ENCODE measurements around the gene NECTIN1.

NECTIN1 gene

GRCh38 chr11:119683783-119684182 is 45.2 kb downstream of the NECTIN1 start:
- no peaks in the 10 kb centered on the region for H3K9me2 ChIP-seq (replicated peaks; ENCODE audit: insufficient read depth, low read length)
- no peaks in the 10 kb centered on the region for H3K36me3 ChIP-seq (replicated peaks; ENCODE audit: insufficient read depth, low read length)
- H3K4me3 ChIP-seq (ENCODE audit: low read length), result peak overlapping the region; percentile 18
- H3F3A ChIP-seq (ENCODE audit: insufficient read depth, low read length), result no peaks in the 10 kb centered on the region
- H3K4me1 ChIP-seq (ENCODE audit: low read length), result peaks cover 41% of the 10 kb centered on the region
- peaks cover 99% of the 10 kb centered on the region for H3K79me2 ChIP-seq (ENCODE audit: low read length)
- H4K20me1 ChIP-seq (ENCODE audit: insufficient read depth, low read length), result no peaks in the 10 kb centered on the region
- DNase-seq, result peak; percentile 47
- H2AFZ ChIP-seq (ENCODE audit: low read length), result no peak overlapping the region
- peak overlapping the region; percentile 56 for H3K9ac ChIP-seq (ENCODE audit: low read length)
- H3K27ac ChIP-seq (ENCODE audit: low read length), result peak overlapping the region; percentile 80
- no peaks in the 10 kb centered on the region for H3K27me3 ChIP-seq (replicated peaks; ENCODE audit: insufficient read depth, low read length)
- peak overlapping the region; percentile 52; the same call in 1 of the 2 replicates for H3K4me2 ChIP-seq (ENCODE audit: low read depth, low read length)
- H3K9me3 ChIP-seq (replicated peaks; ENCODE audit: insufficient read depth, low read length), result no peaks in the 10 kb centered on the region
- TF ChIP-seq EZH2 (optimal IDR thresholded peaks at IDR 0.05; ENCODE audit: low read depth, low read length) (no peak), EZH2phosphoT487 (IDR thresholded peaks at IDR 0.05; ENCODE audit: low read length) (no peak), CTCF (IDR thresholded peaks at IDR 0.05; ENCODE audit: low read length) (no peak)

DNA sequence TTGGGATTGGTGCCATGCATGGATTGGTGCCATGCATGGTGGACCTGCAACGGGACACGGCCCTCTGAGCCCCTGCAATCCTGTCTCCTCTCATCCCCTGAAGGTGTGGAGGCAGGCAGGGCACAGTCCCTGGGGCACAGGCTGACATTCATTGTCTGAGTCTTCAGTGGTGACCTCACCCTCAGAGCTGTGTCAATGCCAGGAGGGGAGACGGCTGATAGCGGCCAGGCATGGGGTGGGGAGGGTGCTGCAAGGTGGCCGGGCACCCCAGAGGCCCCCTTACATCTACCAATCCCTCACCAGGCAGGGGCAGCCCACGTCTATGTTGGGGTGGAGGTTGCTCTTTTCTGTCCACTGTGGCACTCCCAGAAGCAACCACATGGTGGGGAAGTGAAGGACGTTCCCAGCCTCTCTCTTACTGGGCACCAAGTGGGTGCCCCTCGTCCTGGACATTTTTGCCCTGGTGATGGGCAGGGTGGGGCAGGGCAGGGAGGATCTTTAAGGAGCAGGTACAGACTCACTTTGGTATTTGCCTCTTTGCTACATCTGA is 47.6 kb downstream of the NECTIN1 start:
- peaks cover 96% of the 10 kb centered on the region for H3K79me2 ChIP-seq (ENCODE audit: low read length)

DNA sequence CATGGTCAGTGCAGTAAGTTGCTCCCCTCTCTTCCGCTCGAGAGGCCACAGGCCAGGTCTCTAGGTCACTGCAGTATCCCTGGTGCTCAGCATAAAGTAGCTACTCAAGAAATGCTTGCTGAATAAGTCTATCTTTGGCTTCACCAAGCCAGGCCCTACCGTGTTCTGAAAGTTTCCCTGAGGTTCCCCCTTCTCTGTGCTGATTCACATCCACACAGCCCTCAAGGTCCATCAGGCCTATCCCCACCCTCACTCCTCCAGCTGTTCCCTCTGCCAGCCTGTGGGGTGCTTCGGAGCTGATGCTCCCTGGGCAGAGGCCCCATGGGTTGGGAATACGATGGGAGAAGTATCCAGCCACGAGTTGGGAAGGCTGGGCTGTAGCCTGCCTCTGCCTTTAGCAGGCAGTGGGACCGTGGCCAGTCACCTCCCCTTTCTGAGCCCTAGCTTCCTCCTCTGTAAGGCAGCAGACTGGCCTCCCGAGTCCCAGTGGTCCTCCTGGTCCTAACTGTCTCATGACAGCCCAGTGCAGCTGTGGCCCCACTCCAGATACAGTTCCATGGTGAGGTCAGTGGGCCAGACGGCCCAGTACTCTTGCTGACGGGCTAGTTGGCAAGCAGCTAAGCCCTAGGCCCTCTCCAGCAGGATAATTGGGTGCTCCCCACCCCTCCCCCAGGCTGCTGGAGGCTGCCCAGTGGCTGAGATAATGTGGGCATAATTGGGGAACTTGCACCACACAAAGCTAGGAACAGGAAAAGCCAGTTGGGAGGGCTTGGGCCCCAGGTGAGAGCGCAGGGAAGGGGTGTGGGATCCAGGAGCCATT is 48.2 kb downstream of the NECTIN1 start:
- Histone ChIP-seq H3K4me2 (ENCODE audit: low read depth, low read length) (no peak overlapping the region), H3K27me3 (replicated peaks; ENCODE audit: insufficient read depth, low read length) (no peaks in the 10 kb centered on the region), H3K9ac (ENCODE audit: low read length) (no peak overlapping the region), H3K4me3 (ENCODE audit: low read length) (no peak overlapping the region), H3K9me2 (replicated peaks; ENCODE audit: insufficient read depth, low read length) (no peaks in the 10 kb centered on the region), H4K20me1 (ENCODE audit: insufficient read depth, low read length) (no peaks in the 10 kb centered on the region), H3K9me3 (replicated peaks; ENCODE audit: insufficient read depth, low read length) (no peaks in the 10 kb centered on the region), H3K79me2 (ENCODE audit: low read length) (peaks cover 89% of the 10 kb centered on the region), H3K36me3 (replicated peaks; ENCODE audit: insufficient read depth, low read length) (no peaks in the 10 kb centered on the region; the same call in 1 of the 2 replicates), H3K27ac (ENCODE audit: low read length) (no peak overlapping the region), H3F3A (ENCODE audit: insufficient read depth, low read length) (no peaks in the 10 kb centered on the region), H2AFZ (ENCODE audit: low read length) (no peak overlapping the region), H3K4me1 (ENCODE audit: low read length) (peaks cover 42% of the 10 kb centered on the region)
- no peak for DNase-seq
- TF ChIP-seq CTCF (IDR thresholded peaks at IDR 0.05; ENCODE audit: low read length), result no peak
- no peak for TF ChIP-seq EZH2phosphoT487 (IDR thresholded peaks at IDR 0.05; ENCODE audit: low read length)
- TF ChIP-seq EZH2 (optimal IDR thresholded peaks at IDR 0.05; ENCODE audit: low read depth, low read length), result no peak

More for the DNA sequence above, 47.6 kb downstream of the NECTIN1 start:
- DNase-seq, result no peak
- no peak overlapping the region for H3K9ac ChIP-seq (ENCODE audit: low read length)
- no peaks in the 10 kb centered on the region for H4K20me1 ChIP-seq (ENCODE audit: insufficient read depth, low read length)
- H3K4me1 ChIP-seq (ENCODE audit: low read length), result peaks cover 43% of the 10 kb centered on the region
- H3K4me3 ChIP-seq (ENCODE audit: low read length), result no peak overlapping the region
- no peaks in the 10 kb centered on the region for H3K9me3 ChIP-seq (replicated peaks; ENCODE audit: insufficient read depth, low read length)
- H3K36me3 ChIP-seq (replicated peaks; ENCODE audit: insufficient read depth, low read length), result no peaks in the 10 kb centered on the region; the same call in 1 of the 2 replicates
- H3K9me2 ChIP-seq (replicated peaks; ENCODE audit: insufficient read depth, low read length), result no peaks in the 10 kb centered on the region
- H3K4me2 ChIP-seq (ENCODE audit: low read depth, low read length), result no peak overlapping the region
- H2AFZ ChIP-seq (ENCODE audit: low read length), result no peak overlapping the region
- no peaks in the 10 kb centered on the region for H3K27me3 ChIP-seq (replicated peaks; ENCODE audit: insufficient read depth, low read length)
- TF ChIP-seq EZH2phosphoT487 (IDR thresholded peaks at IDR 0.05; ENCODE audit: low read length) (no peak), CTCF (IDR thresholded peaks at IDR 0.05; ENCODE audit: low read length) (no peak), EZH2 (optimal IDR thresholded peaks at IDR 0.05; ENCODE audit: low read depth, low read length) (no peak)
- H3K27ac ChIP-seq (ENCODE audit: low read length), result no peak overlapping the region
- no peaks in the 10 kb centered on the region for H3F3A ChIP-seq (ENCODE audit: insufficient read depth, low read length)

All from MM.1S (cell line).